Testis (tissue), 3 donors: ENCODE measurements around the gene SH3BP2. TPM values are rescaled to one million over a fixed set of nuclear protein-coding genes. Genes with fewer than 3 reads are reported as not detected.
"Not testable (repeated sequence)": the region's sequence is repeated elsewhere in the genome, so short reads cannot be mapped to it uniquely, and the experiment has no call there.

Experiments used
- DNase-seq: peaks from one replicate; pipeline ENCODE4 v3.0.0-alpha.2; 2019
- H3K27ac ChIP-seq, 2 donors: fragments of 200-600 bp; sonication (generic); one replicate each; pipeline ENCODE4 v1.5.1; 2019
- H3K27me3 ChIP-seq: fragments of 200-600 bp; sonication (generic); one replicate; pipeline ENCODE4 v1.5.1; 2019
- H3K36me3 ChIP-seq: fragments of 200-600 bp; sonication (generic); one replicate; pipeline ENCODE4 v1.5.1; 2017; ENCODE audit warnings: low read depth; ENCODE audit errors: missing control alignments
- H3K4me1 ChIP-seq: fragments of 200-600 bp; sonication (generic); one replicate; pipeline ENCODE4 v1.5.1; 2019
- H3K4me3 ChIP-seq, 2 donors: fragments of 200-600 bp; sonication (generic); one replicate each; pipeline ENCODE4 v1.5.1; 2017 to 2019
- H3K9me3 ChIP-seq: fragments of 200-600 bp; sonication (generic); one replicate; pipeline ENCODE4 v1.5.1; 2017
- CTCF ChIP-seq, 3 experiments: fragments of 450-650 bp in 2 of 3; fragments of 200-600 bp in 1 of 3; sonication (generic) in 1 of 3; IDR thresholded peaks; one replicate each; pipeline ENCODE4 v1.5.1; 2016 to 2019; ENCODE audit warnings: antibody characterized with exemption in 3 of 3, mild to moderate bottlenecking in 2 of 3, moderate library complexity in 1 of 3
- POLR2A ChIP-seq: fragments of 450-650 bp; IDR thresholded peaks from one replicate; pipeline ENCODE4 v1.6.1; 2017; ENCODE audit warnings: antibody characterized with exemption, mild to moderate bottlenecking, moderate library complexity
- WGBS, 2 donors: methylation state at CpG; one replicate each; pipeline ENCODE4 v1.1.5; 2018; 5-methylcytosine and 5-hydroxymethylcytosine counted together
- intact Hi-C: fragments of 100-400 bp; cut with DNase I; formaldehyde crosslinking; loops from one replicate; pipeline ENCODE4 v1.15.1; 2023; ENCODE audit warnings: low total_unique reads
- polyA plus RNA-seq: library from polyadenylated mRNA; stranded (reverse); fragments of 350-450 nt; fragmentation: Illumina TruSeq; extraction: RNeasy Lipid Tissue Mini Kit (QIAGEN cat#74804); gene quantifications from one replicate; pipeline ENCODE4 v1.2.3, GENCODE V29; 2014; ENCODE audit warnings: low read depth, low replicate concordance; ENCODE audit not compliant: insufficient read depth
- total RNA-seq, 2 donors: library from RNA; depleted of rRNA; stranded (reverse); fragments of >200 nt; gene quantifications; one replicate each; pipeline ENCODE4 v1.2.3, GENCODE V29; 2016

Gene SH3BP2
- total and polyA plus RNA-seq, 3 donors from 2014 or later = 26.6 to 47.3 (median 45.0) TPM

GRCh38 chr4:2761035-2761923, 31.6 kb upstream of the SH3BP2 start:
- Histone ChIP-seq H3K4me1 (peaks cover 4% of the 10 kb centered on the region), H3K27ac (no peak overlapping the region), H3K9me3 (no peaks in the 10 kb centered on the region), H3K4me3 (no peak overlapping the region), H3K36me3 (no peaks in the 10 kb centered on the region), H3K27me3 (no peaks in the 10 kb centered on the region)
- WGBS, 2 donors = 90 to 92% methylated on average over 11 to 14 of the region's 14 CpGs
- DNase-seq = no peak
- no peak for TF ChIP-seq CTCF (IDR thresholded peaks at IDR 0.05)
- intact Hi-C loops = loop anchor here (10.0 kb wide), 2 partner anchors 174 to 284 kb away; no protein-coding TSS in a partner anchor

- H3K4me3 ChIP-seq = no peak overlapping the region
- H3K27ac ChIP-seq = no peak overlapping the region
- DNase-seq = no peak
- H3K36me3 ChIP-seq = no peaks in the 10 kb centered on the region
- TF ChIP-seq POLR2A = no peak
- TF ChIP-seq CTCF (IDR thresholded peaks at IDR 0.05) = no peak
- no peaks in the 10 kb centered on the region for H3K9me3 ChIP-seq
- no peaks in the 10 kb centered on the region for H3K27me3 ChIP-seq
- intact Hi-C loops = loop anchor here (10.0 kb wide), 2 partner anchors 173 to 283 kb away; no protein-coding TSS in a partner anchor
- 66 to 68% methylated on average over 4 to 5 of the region's 5 CpGs for WGBS, 2 donors
- no peaks in the 10 kb centered on the region for H3K4me1 ChIP-seq
Observed at GRCh38 chr4:2762048-2762447, 30.8 kb upstream of the SH3BP2 start.

- WGBS, 2 donors = 71 to 89% methylated on average over 28 to 39 of the region's 42 CpGs
- H3K4me1 ChIP-seq, H3K9me3 ChIP-seq, H3K27me3 ChIP-seq, H3K36me3 ChIP-seq: not testable (repeated sequence)
- DNase-seq = peak; percentile 60
- Histone ChIP-seq H3K27ac (peak overlapping the region in 1 of 2 donors; percentile 80), H3K4me3 (peak overlapping the region; percentile 56 to 67)
- intact Hi-C loops = loop anchor here (10.0 kb wide), 2 partner anchors 172 to 282 kb away; no protein-coding TSS in a partner anchor
Observed at GRCh38 chr4:2762486-2763370, 30.2 kb upstream of the SH3BP2 start.

- no peak for DNase-seq
- Histone ChIP-seq H3K9me3 (no peaks in the 10 kb centered on the region), H3K4me3 (peak overlapping the region; percentile 56 to 67), H3K4me1 (peaks cover 2% of the 10 kb centered on the region), H3K36me3 (no peaks in the 10 kb centered on the region), H3K27me3 (no peaks in the 10 kb centered on the region), H3K27ac (peak overlapping the region; percentile 70 to 80)
- no peak for TF ChIP-seq POLR2A
- no peak for TF ChIP-seq CTCF (IDR thresholded peaks at IDR 0.05)
- intact Hi-C loops = loop anchor here (10.0 kb wide), 2 partner anchors 171 to 281 kb away; no protein-coding TSS in a partner anchor
- WGBS, 2 donors = 26 to 42% methylated on average over 17 to 23 of the region's 23 CpGs
Observed at GRCh38 chr4:2763511-2763967, 29.3 kb upstream of the SH3BP2 start.
